ENCODE results near the gene NDFIP1.
"Not testable (repeated sequence)": the region's sequence is repeated elsewhere in the genome, so short reads cannot be mapped to it uniquely, and the experiment has no call there.

Gene NDFIP1

DNA sequence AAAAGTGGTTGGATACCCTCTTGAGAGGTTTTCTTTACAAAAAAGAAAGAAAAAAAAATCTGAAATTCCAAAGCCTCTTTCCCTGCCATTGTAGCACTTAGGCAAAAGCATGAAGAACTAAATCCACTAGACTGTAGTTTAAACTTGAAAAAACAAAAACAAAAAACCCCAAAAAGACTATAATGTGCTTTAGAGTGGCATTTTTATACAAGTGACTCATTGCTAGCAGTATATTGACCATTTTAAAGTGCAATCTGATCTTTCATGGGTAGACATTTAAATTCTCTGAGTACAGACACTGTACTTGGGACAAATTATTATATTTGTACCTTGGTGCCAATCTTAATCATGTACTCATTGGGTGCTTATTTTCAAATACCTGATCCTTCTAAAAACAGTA is 50.8 kb downstream of the NDFIP1 start:
- DNase-seq, result no peak

DNA sequence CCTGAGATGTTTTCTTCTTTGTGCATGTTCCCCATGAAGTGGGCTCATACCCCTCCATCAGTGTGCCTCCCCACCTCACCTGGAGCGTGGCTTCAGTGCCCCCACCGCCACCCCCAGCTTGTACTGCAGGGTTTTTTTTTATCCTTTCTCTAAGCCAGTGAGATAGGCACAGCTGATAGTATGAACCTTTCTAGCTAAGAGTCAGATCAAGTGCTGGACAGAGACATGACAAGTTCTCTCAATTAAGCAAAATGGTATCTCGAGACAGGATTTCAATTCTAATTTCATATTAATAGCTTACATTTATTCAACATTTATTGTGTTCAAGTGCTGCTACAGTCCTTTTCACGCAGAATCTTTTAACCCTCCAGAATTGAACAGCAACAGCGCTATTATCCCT is 55.7 kb downstream of the NDFIP1 start:
- no peak for DNase-seq

GRCh38 chr5:142166754-142167153 is 58.2 kb downstream of the NDFIP1 start:
- DNase-seq, result no peak

DNA sequence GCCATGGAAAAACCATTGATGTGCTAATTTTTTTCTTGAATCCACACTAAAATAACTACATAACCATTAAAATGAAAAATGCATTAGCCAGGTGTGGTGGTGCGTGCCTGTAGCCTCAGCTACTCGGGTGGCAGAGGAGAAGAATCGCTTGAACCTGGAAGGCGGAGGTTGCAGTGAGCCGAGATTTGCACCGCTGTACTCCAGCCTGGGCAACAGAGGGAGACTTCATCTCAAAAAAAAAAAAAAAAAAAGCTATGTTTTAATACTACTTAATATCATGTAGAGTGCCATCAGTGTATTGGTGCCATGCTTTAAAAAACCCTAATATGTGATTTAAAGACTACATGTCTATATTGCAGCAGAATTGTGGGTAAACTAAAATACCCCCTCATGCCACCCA is 58.9 kb downstream of the NDFIP1 start:
- DNase-seq, result no peak

- DNase-seq, result no peak
These were observed 59.8 kb downstream of the NDFIP1 start for GRCh38 chr5:142168365-142168764.

GRCh38 chr5:142170254-142170953 is 61.8 kb downstream of the NDFIP1 start:
- DNase-seq, result no peak

DNA sequence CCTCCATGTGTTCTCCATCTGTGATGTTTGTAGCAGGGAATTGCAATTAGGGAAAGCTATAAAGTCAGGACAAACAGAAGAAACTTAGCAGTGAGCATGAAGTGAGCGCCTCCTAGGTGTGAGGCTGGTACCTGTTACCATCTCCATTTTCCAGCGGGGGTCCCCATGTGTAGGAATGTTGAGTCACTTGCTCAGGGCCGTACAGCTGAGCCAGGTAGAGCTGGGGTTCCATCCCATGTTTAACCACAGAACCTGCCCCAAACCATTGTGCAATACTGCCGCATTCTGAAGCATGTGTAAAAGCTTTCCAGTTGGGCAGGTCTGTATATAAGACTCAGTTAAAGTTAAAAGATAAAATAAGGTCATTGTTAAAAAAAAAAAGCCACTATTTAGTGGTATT is 62.7 kb downstream of the NDFIP1 start:
- no peak for DNase-seq

DNA sequence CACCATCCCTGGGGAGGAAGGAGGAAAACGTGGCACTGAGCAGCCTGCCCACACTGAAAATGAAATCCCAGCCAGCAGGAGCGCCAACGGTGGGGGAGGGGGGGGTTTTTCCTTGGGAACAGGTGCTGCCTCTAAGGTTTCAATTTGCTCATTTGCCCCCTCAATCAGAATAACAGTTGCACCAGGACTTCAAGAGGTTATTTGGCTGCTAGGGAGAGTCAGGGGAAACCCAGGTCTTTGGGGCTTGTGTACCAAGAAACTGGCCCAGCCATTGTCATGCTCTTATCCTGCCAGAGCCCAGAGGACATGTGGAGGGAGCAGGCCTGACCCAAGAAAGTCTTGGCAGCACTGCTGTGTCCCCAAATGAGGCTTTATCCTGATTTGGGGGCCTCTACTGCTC is 66.5 kb downstream of the NDFIP1 start:
- DNase-seq, result no peak

DNA sequence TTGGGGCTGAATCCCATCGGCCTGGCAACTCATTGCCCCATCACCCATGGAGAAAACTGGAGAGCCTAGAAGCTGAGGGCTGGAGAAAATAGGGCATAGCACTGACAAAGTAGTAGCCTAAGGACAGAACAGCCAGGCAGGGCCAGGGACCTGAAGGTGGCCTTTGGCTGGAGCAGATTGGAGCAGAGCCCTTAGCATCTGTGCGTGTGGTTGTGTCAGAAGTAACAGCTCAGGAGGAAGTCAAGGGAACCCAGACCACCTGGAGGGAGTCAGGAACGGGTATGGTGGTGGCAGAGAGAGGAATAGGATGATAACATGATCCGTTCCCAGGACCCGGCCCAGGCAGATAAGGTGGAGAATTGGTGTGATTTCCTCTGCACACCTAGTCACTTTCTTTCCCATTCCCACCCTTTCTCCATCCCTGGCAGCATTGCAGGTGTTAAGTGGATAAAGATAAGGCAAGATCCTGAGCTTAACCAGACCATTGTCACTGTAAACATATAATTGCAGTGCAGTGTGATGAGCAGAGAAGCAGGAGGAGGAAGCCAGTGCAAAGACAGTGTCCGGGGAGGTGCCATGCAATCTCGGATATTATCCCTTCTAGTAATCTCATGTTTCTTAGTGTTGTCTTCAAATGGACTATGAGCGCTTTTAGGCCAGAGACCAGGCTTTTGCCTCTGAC is 67.0 kb downstream of the NDFIP1 start:
- no peak for DNase-seq

DNA sequence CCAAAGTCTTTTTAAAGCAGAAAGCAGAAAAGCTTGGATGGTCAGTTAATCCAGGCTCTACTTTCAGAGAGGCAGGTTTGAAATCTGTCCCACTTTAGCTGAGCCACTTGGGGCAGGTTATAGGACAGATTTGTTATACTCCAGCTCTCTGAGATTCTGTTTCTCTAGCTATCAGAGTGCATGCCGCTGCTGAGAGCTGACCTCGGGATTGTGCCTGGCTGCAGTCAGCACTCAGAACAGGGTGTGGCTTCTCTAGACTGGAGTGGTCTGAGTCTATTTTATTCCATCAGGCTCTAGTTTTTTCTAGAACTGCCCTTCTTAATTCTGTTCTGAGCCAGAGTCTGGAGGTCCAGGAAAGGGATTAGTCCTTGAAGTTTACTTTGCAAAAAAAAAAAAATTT is 67.7 kb downstream of the NDFIP1 start:
- no peak for DNase-seq

DNA sequence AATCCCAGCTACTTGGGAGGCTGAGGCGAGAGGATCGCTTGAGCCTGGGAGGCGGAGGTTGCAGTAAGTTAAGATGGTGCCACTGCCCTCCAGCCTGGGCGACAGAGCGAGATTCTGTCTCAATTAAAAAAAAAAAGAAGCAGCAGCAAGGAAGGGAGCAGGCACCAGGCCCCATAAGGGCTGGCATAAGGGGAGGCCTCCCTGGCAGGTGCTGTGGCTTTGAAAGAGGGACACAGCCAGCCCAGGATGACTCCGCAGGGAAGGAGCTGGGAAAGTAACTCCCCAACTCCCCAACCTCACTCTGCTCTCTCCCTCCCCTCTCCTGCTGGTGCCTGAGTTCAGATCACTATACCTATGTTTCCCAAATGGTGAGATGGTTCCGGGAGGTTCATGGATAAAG is 70.1 kb downstream of the NDFIP1 start:
- DNase-seq, result no peak

GRCh38 chr5:142179776-142180387 is 71.3 kb downstream of the NDFIP1 start:
- DNase-seq, result no peak

DNA sequence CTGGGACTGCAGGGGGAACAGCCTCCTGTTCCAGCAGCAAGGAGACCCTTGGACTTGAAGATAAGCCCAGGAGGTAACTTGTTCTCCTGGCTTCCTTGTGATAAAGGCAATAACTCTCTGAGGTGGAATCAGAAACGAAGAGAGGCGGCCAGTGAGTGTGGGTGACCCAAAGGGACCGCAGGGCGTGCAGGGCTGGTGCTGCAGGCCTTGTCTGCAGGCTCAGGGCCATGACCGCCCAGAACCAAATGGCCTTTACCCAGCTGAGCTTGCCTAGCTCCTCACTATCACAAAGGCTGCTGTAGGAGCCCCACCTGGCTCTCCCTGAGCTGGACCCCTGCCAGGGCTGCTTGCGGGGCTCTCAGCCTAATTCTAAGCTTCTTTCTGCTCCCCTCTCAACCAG is 72.5 kb downstream of the NDFIP1 start:
- no peak for DNase-seq

GRCh38 chr5:142181547-142182163 is 73.1 kb downstream of the NDFIP1 start:
- no peak for DNase-seq

- no peak for DNase-seq
These were observed 74.3 kb downstream of the NDFIP1 start for GRCh38 chr5:142182840-142183239.

DNA sequence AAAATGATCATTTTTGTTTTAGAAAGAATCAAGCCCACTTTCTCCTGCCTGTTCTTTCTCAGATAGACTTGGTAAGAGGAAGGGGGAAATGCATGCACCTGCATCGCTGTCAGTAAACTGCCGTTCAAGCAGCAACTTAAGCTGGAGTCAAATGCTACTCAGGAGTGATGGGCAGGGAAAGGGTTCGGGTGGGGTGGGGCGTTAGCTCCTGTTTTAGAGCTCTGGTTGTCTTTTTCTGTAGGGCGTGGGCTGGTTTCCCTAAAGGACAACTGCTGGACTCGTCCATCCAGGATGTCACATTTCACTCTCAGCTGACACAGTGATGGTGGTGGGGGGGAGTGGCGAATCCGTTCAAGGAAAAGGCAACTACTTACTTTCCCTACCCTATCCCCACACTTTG is 75.0 kb downstream of the NDFIP1 start:
- no peak for DNase-seq

- DNase-seq, result no peak
These were observed 76.4 kb downstream of the NDFIP1 start for GRCh38 chr5:142184988-142185387.

DNA sequence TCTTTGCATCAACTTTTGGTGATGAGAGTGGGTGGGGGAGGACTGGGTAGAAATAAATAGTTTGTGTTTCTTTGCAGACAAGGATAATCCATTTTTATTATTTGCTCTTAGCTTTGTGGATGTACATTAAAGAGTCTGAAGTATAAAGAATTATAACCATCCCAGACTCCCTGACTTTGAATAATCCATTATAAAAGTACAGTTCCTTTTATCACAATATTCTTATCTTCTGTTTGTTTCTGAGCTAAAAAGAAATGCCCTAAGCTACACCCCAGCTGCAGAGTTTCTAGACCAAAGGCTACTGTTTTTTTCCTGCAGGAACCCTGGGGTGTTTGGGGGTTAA is 77.9 kb downstream of the NDFIP1 start:
- DNase-seq, result no peak

DNA sequence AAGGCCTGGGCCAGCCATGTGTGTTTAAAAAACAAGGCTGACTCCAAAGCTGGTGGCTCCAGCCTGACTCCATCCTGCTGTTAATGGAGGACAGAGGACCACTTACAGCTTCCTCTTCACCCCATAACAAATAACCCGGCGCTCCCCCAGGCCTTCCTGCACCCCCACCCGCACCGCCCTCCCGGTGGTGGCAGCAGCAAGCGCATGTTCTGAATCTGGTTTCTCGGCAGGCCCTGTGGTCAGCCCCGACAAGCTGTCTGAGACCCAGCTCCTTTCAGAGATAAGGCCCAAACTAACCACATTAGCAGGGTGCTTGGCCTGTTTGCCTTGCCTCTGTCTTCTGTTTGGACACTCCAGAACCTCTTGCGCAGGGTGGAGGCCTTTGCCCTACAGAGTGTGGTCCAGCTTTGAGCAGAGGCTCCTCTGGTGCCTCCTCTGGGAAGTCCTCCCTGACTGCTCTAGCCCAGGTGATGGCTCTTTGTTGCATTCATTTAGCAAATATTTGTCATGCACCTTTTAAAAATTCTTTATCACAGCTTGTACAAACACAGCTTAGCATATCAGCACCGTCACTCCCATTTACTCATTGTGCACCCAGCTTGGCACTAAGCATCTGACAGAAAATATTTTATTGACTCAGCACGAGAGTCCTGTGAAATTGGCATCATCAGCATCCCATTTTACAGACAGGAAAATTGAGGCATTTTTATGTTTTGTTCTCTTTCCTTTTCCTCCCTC is 78.4 kb downstream of the NDFIP1 start:
- DNase-seq, result no peak

GRCh38 chr5:142188691-142189090 is 80.1 kb downstream of the NDFIP1 start:
- DNase-seq, result not testable (repeated sequence)

GRCh38 chr5:142189813-142190212 is 81.2 kb downstream of the NDFIP1 start:
- DNase-seq, result no peak

- DNase-seq, result no peak
These were observed 83.2 kb downstream of the NDFIP1 start for GRCh38 chr5:142191776-142192175.

Data from KG1 (cell line).